Breast epithelium (tissue), 4 donors: ENCODE data around the gene RIBC1. TPM values are rescaled to one million over a fixed set of nuclear protein-coding genes. Genes with fewer than 3 reads are reported as not detected.

ENCODE experiments used
- DNase-seq, 2 donors: peaks; one replicate each; pipeline ENCODE4 v3.0.0-alpha.2; 2019; ENCODE audit warnings: low spot score in 2 of 2
- H3K27ac ChIP-seq, 2 donors: fragments of 200-600 bp; sonication (generic) in 1 of 2; one replicate each; pipeline ENCODE4 v1.5.1; 2016 to 2019; ENCODE audit warnings: mild to moderate bottlenecking in 1 of 2
- H3K27me3 ChIP-seq, 2 donors: fragments of 200-600 bp; sonication (generic) in 1 of 2; one replicate each; pipeline versions ENCODE4 v1.5.1 to v1.6.0; 2017 to 2019; ENCODE audit warnings: control low read depth in 1 of 2, mild to moderate bottlenecking in 1 of 2
- H3K36me3 ChIP-seq: fragments of 200-600 bp; one replicate; pipeline ENCODE4 v1.5.1; 2019
- H3K4me1 ChIP-seq, 2 donors: fragments of 200-600 bp; sonication (generic); one replicate each; pipeline ENCODE4 v1.5.1; 2016 to 2019; ENCODE audit warnings: control low read depth in 1 of 2
- H3K4me3 ChIP-seq, 3 donors: fragments of 200-600 bp; sonication (generic); 1 replicate in 2 of 3; 2 replicates in 1 of 3; pipeline ENCODE4 v1.5.1; 2016 to 2019; ENCODE audit warnings: mild to moderate bottlenecking in 3 of 3, moderate library complexity in 2 of 3
- H3K9me3 ChIP-seq, 2 donors: fragments of 200-600 bp; sonication (generic) in 1 of 2; one replicate each; pipeline ENCODE4 v1.5.1; 2016 to 2019; ENCODE audit warnings: control low read depth in 1 of 2
- CTCF ChIP-seq, 3 donors: fragments of 450-650 bp; IDR thresholded peaks; one replicate each; pipeline ENCODE4 v1.5.1; 2016 to 2017; ENCODE audit warnings: antibody characterized with exemption in 3 of 3, mild to moderate bottlenecking in 3 of 3, moderate library complexity in 3 of 3
- POLR2A ChIP-seq: fragments of 450-650 bp; IDR thresholded peaks from one replicate; pipeline ENCODE4 v1.6.1; 2016; ENCODE audit warnings: antibody characterized with exemption, mild to moderate bottlenecking, moderate library complexity
- POLR2AphosphoS5 ChIP-seq, 3 donors: sonication (generic); formaldehyde crosslinking; IDR thresholded peaks; one replicate each; pipeline ENCODE4 v1.6.1; 2017; ENCODE audit warnings: antibody characterized with exemption in 3 of 3
- intact Hi-C: fragments of 100-400 bp; cut with DNase I; formaldehyde crosslinking; loops from one replicate; pipeline ENCODE4 v1.15.1; 2023; ENCODE audit warnings: low total_unique reads
- total RNA-seq, 3 donors: library from RNA; depleted of rRNA; stranded (reverse); fragments of >200 nt; gene quantifications; one replicate each; pipeline ENCODE4 v1.1.0, GENCODE V29; 2016

RIBC1 gene
- total RNA-seq, 3 donors from 2014 or later: 2.0 to 2.9 (median 2.1) TPM

- Histone ChIP-seq H3K9me3 (no peaks in the 10 kb centered on the region), H3K27ac (peak overlapping the region; percentile 82 to 87), H3K36me3 (no peaks in the 10 kb centered on the region), H3K27me3 (peaks cover 0 to 61% of the 10 kb centered on the region in 2 donors), H3K4me1 (peaks cover 0 to 6% of the 10 kb centered on the region in 2 donors), H3K4me3 (peak overlapping the region; percentile 27 to 59 (median 44))
- TF ChIP-seq POLR2A (no peak), POLR2AphosphoS5 (IDR thresholded peaks at IDR 0.05) (no peak), CTCF (IDR thresholded peaks at IDR 0.05) (no peak)
- intact Hi-C loops: no loop called here
- peak; percentile 56 to 64 for DNase-seq
Observed at GRCh38 chrX:53441531-53442321, 19.1 kb downstream of the RIBC1 start.

GRCh38 chrX:53442322-53442631, 19.6 kb downstream of the RIBC1 start:
- Histone ChIP-seq H3K27me3 (peaks cover 0 to 58% of the 10 kb centered on the region in 2 donors), H3K4me1 (peaks cover 0 to 6% of the 10 kb centered on the region in 2 donors), H3K27ac (peak overlapping the region in 1 of 2 donors; percentile 38), H3K4me3 (peak overlapping the region in 1 of 3 donors; percentile 59), H3K9me3 (no peaks in the 10 kb centered on the region), H3K36me3 (no peaks in the 10 kb centered on the region)
- intact Hi-C loops: no loop called here
- no peak for DNase-seq
- TF ChIP-seq POLR2AphosphoS5 (IDR thresholded peaks at IDR 0.05) (no peak), CTCF (IDR thresholded peaks at IDR 0.05) (no peak), POLR2A (no peak)

GRCh38 chrX:53445977-53446376, 23.3 kb downstream of the RIBC1 start:
- Histone ChIP-seq H3K4me3 (no peak overlapping the region), H3K27me3 (peaks cover 0 to 42% of the 10 kb centered on the region in 2 donors), H3K27ac (no peak overlapping the region), H3K36me3 (no peaks in the 10 kb centered on the region), H3K9me3 (no peaks in the 10 kb centered on the region), H3K4me1 (peaks cover 0 to 6% of the 10 kb centered on the region in 2 donors)
- TF ChIP-seq CTCF (IDR thresholded peaks at IDR 0.05): no peak
- TF ChIP-seq POLR2AphosphoS5 (IDR thresholded peaks at IDR 0.05): no peak
- no peak for TF ChIP-seq POLR2A
- no peak for DNase-seq
- intact Hi-C loops: no loop called here

- intact Hi-C loops: no loop called here
- no peak for DNase-seq
- Histone ChIP-seq H3K4me3 (no peak overlapping the region), H3K27me3 (peaks cover 0 to 32% of the 10 kb centered on the region in 2 donors), H3K36me3 (no peaks in the 10 kb centered on the region), H3K9me3 (no peaks in the 10 kb centered on the region), H3K27ac (no peak overlapping the region), H3K4me1 (no peaks in the 10 kb centered on the region)
- no peak for TF ChIP-seq POLR2A
- TF ChIP-seq POLR2AphosphoS5 (IDR thresholded peaks at IDR 0.05): no peak
- no peak for TF ChIP-seq CTCF (IDR thresholded peaks at IDR 0.05)
Observed at GRCh38 chrX:53447441-53447840, 24.8 kb downstream of the RIBC1 start.

GRCh38 chrX:53449632-53450031, 27.0 kb downstream of the RIBC1 start:
- H3K27me3 ChIP-seq: peaks cover 0 to 41% of the 10 kb centered on the region in 2 donors
- no peak for DNase-seq
- no peak overlapping the region for H3K4me3 ChIP-seq
- H3K27ac ChIP-seq: no peak overlapping the region
- intact Hi-C loops: no loop called here
- H3K36me3 ChIP-seq: no peaks in the 10 kb centered on the region
- no peaks in the 10 kb centered on the region for H3K9me3 ChIP-seq
- H3K4me1 ChIP-seq: no peaks in the 10 kb centered on the region
- TF ChIP-seq POLR2A: no peak
- TF ChIP-seq CTCF (IDR thresholded peaks at IDR 0.05): no peak
- no peak for TF ChIP-seq POLR2AphosphoS5 (IDR thresholded peaks at IDR 0.05)
